ENCODE measurements around the gene GPC5.
A peak's percentile ranks its signal among the peaks of the same experiment; 100 is the strongest.
"Not testable (repeated sequence)": the region's sequence is repeated elsewhere in the genome, so short reads cannot be mapped to it uniquely, and the experiment has no call there.

GPC5 gene

DNA sequence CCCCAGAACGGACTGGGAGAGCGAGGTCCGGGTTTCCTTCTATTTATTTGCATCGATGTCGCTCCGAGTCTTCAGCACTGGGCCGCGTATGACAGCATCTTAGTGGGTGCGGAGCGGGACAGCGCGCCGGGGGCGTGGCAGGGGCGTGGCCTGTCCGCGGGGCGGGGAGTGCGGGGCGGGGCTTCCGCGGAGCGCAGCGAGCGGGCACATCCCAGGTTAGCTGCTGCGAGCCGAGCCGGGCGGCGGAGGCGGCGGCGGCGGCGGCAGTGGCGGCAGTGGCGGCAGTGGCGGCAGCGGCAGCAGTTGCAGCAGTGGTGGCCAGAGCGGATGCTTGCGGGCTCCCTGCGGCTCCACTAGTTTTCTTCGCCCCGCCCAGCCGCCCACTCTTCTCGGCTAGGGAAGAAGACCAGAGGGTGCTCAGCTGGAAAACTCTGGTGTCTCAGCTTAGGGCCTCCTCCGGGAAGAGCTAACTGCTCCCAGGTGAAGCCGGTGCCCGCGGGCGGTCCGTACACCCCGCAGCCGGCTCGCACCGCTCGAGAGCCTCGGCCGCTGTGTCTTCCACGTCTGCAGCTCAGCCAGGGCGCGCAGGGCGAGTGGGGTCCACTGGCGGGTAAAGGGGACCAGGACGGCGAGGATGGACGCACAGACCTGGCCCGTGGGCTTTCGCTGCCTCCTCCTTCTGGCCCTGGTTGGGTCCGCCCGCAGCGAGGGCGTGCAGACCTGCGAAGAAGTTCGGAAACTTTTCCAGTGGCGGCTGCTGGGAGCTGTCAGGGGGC lies at the start of gene GPC5:
Gene GPC5, plus strand, starts transcription at position 209 of the 776 bp plus-strand sequence.
- peak within 1 kb of the TSS; percentile 78 for H3K4me3 ChIP-seq (replicated peaks; ENCODE audit: low read depth, low read length)
- H3K27me3 ChIP-seq (replicated peaks; ENCODE audit: control insufficient read depth, insufficient read depth, low read length): peaks cover 1% of the 10 kb centered on the region; the same call in 1 of the 2 replicates
- TF ChIP-seq, protein P1, sequence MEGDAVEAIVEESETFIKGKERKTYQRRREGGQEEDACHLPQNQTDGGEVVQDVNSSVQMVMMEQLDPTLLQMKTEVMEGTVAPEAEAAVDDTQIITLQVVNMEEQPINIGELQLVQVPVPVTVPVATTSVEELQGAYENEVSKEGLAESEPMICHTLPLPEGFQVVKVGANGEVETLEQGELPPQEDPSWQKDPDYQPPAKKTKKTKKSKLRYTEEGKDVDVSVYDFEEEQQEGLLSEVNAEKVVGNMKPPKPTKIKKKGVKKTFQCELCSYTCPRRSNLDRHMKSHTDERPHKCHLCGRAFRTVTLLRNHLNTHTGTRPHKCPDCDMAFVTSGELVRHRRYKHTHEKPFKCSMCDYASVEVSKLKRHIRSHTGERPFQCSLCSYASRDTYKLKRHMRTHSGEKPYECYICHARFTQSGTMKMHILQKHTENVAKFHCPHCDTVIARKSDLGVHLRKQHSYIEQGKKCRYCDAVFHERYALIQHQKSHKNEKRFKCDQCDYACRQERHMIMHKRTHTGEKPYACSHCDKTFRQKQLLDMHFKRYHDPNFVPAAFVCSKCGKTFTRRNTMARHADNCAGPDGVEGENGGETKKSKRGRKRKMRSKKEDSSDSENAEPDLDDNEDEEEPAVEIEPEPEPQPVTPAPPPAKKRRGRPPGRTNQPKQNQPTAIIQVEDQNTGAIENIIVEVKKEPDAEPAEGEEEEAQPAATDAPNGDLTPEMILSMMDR (IDR thresholded peaks at IDR 0.05; ENCODE audit: insufficient read depth, low read length, poor library complexity, severe bottlenecking): no peak
- H3K36me3 ChIP-seq (ENCODE audit: control insufficient read depth, insufficient read depth, low read length): no peaks in the 10 kb centered on the region
- DNase-seq (ENCODE audit: extremely low read depth, insufficient read length): peak; percentile 88

DNA sequence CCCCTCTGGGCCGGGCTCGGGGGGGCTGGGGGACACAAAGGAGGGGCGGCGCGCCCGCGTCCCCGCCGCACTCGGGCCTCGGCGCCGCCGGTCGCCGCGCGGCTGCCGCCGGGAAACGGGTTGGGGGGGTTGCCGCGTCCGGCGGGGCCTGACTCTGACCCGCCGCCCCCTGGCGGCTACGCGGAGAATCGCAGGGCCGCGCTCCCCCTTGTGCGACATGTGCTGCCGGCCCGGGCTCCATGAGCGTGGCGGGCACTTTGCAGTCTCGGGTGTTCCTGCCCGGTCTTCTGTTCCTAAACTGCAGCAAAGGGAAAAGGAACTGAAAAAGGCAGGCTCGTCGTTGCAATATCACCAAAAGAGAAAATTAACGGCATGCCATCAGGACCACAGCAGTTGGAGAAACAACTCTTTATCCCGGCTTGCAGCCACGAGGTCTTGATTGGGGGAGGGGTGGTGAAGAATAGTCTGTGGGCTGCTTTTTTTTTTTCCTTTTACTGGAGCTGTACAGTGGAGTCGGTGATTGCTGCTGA lies 49.5 kb upstream of the GPC5 start:
- peak; percentile 94 for DNase-seq (ENCODE audit: extremely low read depth, insufficient read length)
- no peaks in the 10 kb centered on the region for H3K27me3 ChIP-seq (replicated peaks; ENCODE audit: control insufficient read depth, insufficient read depth, low read length)
- peak overlapping the region; percentile 85 for H3K4me3 ChIP-seq (replicated peaks; ENCODE audit: low read depth, low read length)
- no peaks in the 10 kb centered on the region; the same call in 1 of the 2 replicates for H3K36me3 ChIP-seq (ENCODE audit: control insufficient read depth, insufficient read depth, low read length)
- TF ChIP-seq, protein P1 (IDR thresholded peaks at IDR 0.05; ENCODE audit: insufficient read depth, low read length, poor library complexity, severe bottlenecking): peak; percentile 90

DNA sequence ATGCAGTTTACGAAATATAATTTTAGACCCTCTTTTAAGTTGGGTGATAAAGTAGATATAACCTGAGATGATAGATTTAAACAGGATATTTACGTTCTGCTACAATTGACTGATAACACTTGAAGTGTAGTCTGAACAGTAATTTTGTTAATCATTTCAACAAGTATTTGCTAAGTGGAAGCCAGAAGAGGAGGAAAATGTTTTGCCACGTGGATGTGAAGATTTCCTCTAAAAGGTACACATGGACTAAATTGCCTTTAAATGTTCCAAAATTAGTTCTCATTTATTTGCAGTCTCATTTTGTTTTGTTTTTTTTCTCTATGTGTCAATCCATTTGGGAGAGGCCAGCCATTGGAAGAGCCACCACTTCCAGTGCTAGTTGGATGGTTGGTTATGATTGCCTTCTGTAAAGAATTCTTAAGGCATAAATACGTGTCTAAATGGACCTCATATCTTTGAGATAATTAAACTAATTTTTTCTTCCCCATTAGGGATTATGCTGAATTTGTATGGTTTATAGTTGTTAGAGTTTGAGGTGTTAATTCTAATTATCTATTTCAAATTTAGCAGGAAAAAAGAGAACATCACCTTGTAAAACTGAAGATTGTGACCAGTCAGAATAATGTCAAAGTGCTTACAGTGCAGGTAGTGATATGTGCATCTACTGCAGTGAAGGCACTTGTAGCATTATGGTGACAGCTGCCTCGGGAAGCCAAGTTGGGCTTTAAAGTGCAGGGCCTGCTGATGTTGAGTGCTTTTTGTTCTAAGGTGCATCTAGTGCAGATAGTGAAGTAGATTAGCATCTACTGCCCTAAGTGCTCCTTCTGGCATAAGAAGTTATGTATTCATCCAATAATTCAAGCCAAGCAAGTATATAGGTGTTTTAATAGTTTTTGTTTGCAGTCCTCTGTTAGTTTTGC lies 48.2 kb upstream of the GPC5 start:
- Histone ChIP-seq H3K27me3 (replicated peaks; ENCODE audit: control insufficient read depth, insufficient read depth, low read length) (no peaks in the 10 kb centered on the region), H3K36me3 (ENCODE audit: control insufficient read depth, insufficient read depth, low read length) (peaks cover 2% of the 10 kb centered on the region; the same call in 1 of the 2 replicates), H3K4me3 (replicated peaks; ENCODE audit: low read depth, low read length) (peak overlapping the region; percentile 85)
- TF ChIP-seq, protein P1 (IDR thresholded peaks at IDR 0.05; ENCODE audit: insufficient read depth, low read length, poor library complexity, severe bottlenecking): no peak
- no peak for DNase-seq (ENCODE audit: extremely low read depth, insufficient read length)

DNA sequence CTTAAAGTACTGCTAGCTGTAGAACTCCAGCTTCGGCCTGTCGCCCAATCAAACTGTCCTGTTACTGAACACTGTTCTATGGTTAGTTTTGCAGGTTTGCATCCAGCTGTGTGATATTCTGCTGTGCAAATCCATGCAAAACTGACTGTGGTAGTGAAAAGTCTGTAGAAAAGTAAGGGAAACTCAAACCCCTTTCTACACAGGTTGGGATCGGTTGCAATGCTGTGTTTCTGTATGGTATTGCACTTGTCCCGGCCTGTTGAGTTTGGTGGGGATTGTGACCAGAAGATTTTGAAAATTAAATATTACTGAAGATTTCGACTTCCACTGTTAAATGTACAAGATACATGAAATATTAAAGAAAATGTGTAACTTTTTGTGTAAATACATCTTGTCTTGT lies 47.3 kb upstream of the GPC5 start:
- DNase-seq (ENCODE audit: extremely low read depth, insufficient read length): no peak
- Histone ChIP-seq H3K36me3 (ENCODE audit: control insufficient read depth, insufficient read depth, low read length) (peaks cover 2% of the 10 kb centered on the region; the same call in 1 of the 2 replicates), H3K27me3 (replicated peaks; ENCODE audit: control insufficient read depth, insufficient read depth, low read length) (no peaks in the 10 kb centered on the region), H3K4me3 (replicated peaks; ENCODE audit: low read depth, low read length) (peak overlapping the region; percentile 85)
- TF ChIP-seq, protein P1 (IDR thresholded peaks at IDR 0.05; ENCODE audit: insufficient read depth, low read length, poor library complexity, severe bottlenecking): no peak

DNA sequence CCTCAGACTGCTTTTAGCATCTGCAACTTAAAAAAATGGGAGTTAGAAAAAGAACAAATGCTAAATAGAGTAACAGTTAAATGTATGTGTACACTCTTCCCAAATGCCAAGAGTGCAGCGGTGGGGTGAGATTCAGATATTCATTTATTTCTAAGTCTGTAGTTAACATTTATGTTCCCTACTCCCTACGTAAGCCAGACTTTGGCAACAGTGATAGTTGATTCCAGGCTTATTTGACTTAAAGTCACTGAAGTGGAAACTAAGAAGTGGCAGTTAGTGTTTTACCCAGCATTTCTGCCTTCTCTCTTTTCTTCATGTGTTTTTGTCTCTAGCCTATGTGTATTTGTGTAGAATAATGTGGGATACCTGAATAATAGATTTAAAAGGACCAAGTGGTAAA lies 46.4 kb upstream of the GPC5 start:
- TF ChIP-seq, protein P1 (IDR thresholded peaks at IDR 0.05; ENCODE audit: insufficient read depth, low read length, poor library complexity, severe bottlenecking): no peak
- peaks cover 3% of the 10 kb centered on the region for H3K36me3 ChIP-seq (ENCODE audit: control insufficient read depth, insufficient read depth, low read length)
- H3K4me3 ChIP-seq (replicated peaks; ENCODE audit: low read depth, low read length): peak overlapping the region; percentile 22; the same call in 1 of the 2 replicates
- DNase-seq (ENCODE audit: extremely low read depth, insufficient read length): no peak
- no peaks in the 10 kb centered on the region for H3K27me3 ChIP-seq (replicated peaks; ENCODE audit: control insufficient read depth, insufficient read depth, low read length)

DNA sequence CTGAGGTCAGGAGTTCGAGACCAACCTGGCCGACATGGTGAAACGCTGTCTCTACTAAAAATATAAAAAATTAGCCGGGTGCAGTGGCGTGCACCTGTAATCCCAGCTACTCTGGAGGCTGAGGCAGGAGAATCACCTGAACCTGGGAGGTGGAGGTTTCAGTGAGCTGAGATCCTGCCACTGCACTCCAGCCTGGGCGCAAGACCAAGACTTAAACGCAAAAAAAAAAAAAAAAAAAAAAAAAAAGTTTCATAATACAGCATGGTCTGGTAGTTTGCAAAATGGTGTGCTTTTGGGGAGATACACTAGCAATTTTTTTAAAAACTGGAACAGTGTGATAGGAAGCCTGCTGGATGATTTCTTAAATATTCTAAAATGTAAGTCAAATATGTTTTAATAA lies 45.5 kb upstream of the GPC5 start:
- H3K27me3 ChIP-seq (replicated peaks; ENCODE audit: control insufficient read depth, insufficient read depth, low read length); H3K4me3 ChIP-seq (replicated peaks; ENCODE audit: low read depth, low read length); DNase-seq (ENCODE audit: extremely low read depth, insufficient read length); H3K36me3 ChIP-seq (ENCODE audit: control insufficient read depth, insufficient read depth, low read length): not testable (repeated sequence)

Measured in GM06990 (cell line).